ENCODE measurements around the gene TMED9.
A peak's percentile ranks its signal among the peaks of the same experiment; 100 is the strongest.

TMED9 gene

GRCh38 chr5:177594071-177594470 is 2.1 kb downstream of the TMED9 start:
- Histone ChIP-seq H3K27ac (ENCODE audit: low read depth, low read length) (no peak overlapping the region), H3K27me3 (ENCODE audit: control insufficient read depth, low read length) (peaks cover 8% of the 10 kb centered on the region; the same call in 1 of the 2 replicates), H3F3A (ENCODE audit: control insufficient read depth, insufficient read depth) (peaks cover 15% of the 10 kb centered on the region), H3K4me2 (ENCODE audit: low read length) (peak overlapping the region; percentile 61; the same call in 1 of the 2 replicates), H3K4me1 (ENCODE audit: control insufficient read depth, low read length) (peaks cover 31% of the 10 kb centered on the region), H3K9me3 (ENCODE audit: control insufficient read depth, insufficient read depth, low read length) (no peaks in the 10 kb centered on the region), H3K36me3 (ENCODE audit: control insufficient read depth, low read length) (peaks cover 46% of the 10 kb centered on the region), H3K79me2 (ENCODE audit: control insufficient read depth, low read length) (peaks cover 24% of the 10 kb centered on the region), H3K4me3 (ENCODE audit: low read length) (no peak overlapping the region), H4K20me1 (ENCODE audit: control insufficient read depth, insufficient read depth, low read depth, low read length) (0 out of 2 replicates have a peak, but pooled peaks cover 2% of the 10 kb centered on the region), H3K9me2 (replicated peaks; ENCODE audit: control insufficient read depth, low read length) (no peaks in the 10 kb centered on the region)
- TF ChIP-seq, protein P1, sequence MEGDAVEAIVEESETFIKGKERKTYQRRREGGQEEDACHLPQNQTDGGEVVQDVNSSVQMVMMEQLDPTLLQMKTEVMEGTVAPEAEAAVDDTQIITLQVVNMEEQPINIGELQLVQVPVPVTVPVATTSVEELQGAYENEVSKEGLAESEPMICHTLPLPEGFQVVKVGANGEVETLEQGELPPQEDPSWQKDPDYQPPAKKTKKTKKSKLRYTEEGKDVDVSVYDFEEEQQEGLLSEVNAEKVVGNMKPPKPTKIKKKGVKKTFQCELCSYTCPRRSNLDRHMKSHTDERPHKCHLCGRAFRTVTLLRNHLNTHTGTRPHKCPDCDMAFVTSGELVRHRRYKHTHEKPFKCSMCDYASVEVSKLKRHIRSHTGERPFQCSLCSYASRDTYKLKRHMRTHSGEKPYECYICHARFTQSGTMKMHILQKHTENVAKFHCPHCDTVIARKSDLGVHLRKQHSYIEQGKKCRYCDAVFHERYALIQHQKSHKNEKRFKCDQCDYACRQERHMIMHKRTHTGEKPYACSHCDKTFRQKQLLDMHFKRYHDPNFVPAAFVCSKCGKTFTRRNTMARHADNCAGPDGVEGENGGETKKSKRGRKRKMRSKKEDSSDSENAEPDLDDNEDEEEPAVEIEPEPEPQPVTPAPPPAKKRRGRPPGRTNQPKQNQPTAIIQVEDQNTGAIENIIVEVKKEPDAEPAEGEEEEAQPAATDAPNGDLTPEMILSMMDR (IDR thresholded peaks at IDR 0.05; ENCODE audit: low read depth, low read length, poor library complexity, severe bottlenecking) = no peak
- no peak for TF ChIP-seq EZH2phosphoT487 (IDR thresholded peaks at IDR 0.05; ENCODE audit: borderline replicate concordance, low read length)

DNA sequence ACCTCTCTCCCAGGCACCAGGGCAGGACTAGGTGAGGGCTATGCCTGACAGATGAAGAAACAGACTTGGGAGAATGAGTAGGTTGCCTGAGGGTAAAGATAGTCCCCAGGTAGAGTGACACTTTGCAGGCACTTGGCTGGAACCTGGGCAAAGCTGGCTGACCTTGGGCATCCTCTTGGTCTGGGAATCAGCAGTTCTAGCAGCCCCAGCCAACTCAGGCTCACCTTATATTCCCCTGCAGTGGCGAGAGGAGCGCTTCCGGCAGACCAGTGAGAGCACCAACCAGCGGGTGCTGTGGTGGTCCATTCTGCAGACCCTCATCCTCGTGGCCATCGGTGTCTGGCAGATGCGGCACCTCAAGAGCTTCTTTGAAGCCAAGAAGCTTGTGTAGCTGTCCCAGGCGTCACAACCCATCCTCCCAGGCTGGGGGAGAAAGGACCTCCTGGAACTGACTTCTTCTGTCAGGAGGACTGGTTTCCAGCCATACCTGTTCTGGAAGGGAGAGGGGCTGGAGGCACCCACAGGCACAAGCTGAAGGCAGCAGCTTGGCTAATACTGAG is 3.1 kb downstream of the TMED9 start:
- Histone ChIP-seq H3K27ac (ENCODE audit: low read depth, low read length) (no peak overlapping the region), H3K79me2 (ENCODE audit: control insufficient read depth, low read length) (peaks cover 25% of the 10 kb centered on the region), H3K4me2 (ENCODE audit: low read length) (no peak overlapping the region), H3K9me3 (ENCODE audit: control insufficient read depth, insufficient read depth, low read length) (no peaks in the 10 kb centered on the region), H3K36me3 (ENCODE audit: control insufficient read depth, low read length) (peaks cover 46% of the 10 kb centered on the region), H3K9me2 (replicated peaks; ENCODE audit: control insufficient read depth, low read length) (no peaks in the 10 kb centered on the region), H4K20me1 (ENCODE audit: control insufficient read depth, insufficient read depth, low read depth, low read length) (0 out of 2 replicates have a peak, but pooled peaks cover 2% of the 10 kb centered on the region), H3K27me3 (ENCODE audit: control insufficient read depth, low read length) (peaks cover 6% of the 10 kb centered on the region; the same call in 1 of the 2 replicates), H3F3A (ENCODE audit: control insufficient read depth, insufficient read depth) (peaks cover 15% of the 10 kb centered on the region), H3K4me1 (ENCODE audit: control insufficient read depth, low read length) (peaks cover 33% of the 10 kb centered on the region), H3K4me3 (ENCODE audit: low read length) (no peak overlapping the region)
- TF ChIP-seq, protein P1 (IDR thresholded peaks at IDR 0.05; ENCODE audit: low read depth, low read length, poor library complexity, severe bottlenecking) = no peak
- TF ChIP-seq EZH2phosphoT487 (IDR thresholded peaks at IDR 0.05; ENCODE audit: borderline replicate concordance, low read length) = no peak

- Histone ChIP-seq H3K4me3 (ENCODE audit: low read length) (no peak overlapping the region), H4K20me1 (ENCODE audit: control insufficient read depth, insufficient read depth, low read depth, low read length) (peaks cover 5% of the 10 kb centered on the region; the same call in 1 of the 2 replicates), H3K27ac (ENCODE audit: low read depth, low read length) (no peak overlapping the region), H3K9me3 (ENCODE audit: control insufficient read depth, insufficient read depth, low read length) (no peaks in the 10 kb centered on the region), H3F3A (ENCODE audit: control insufficient read depth, insufficient read depth) (peaks cover 22% of the 10 kb centered on the region), H3K9me2 (replicated peaks; ENCODE audit: control insufficient read depth, low read length) (no peaks in the 10 kb centered on the region), H3K4me2 (ENCODE audit: low read length) (no peak overlapping the region), H3K36me3 (ENCODE audit: control insufficient read depth, low read length) (peaks cover 53% of the 10 kb centered on the region), H3K4me1 (ENCODE audit: control insufficient read depth, low read length) (peaks cover 39% of the 10 kb centered on the region), H3K27me3 (ENCODE audit: control insufficient read depth, low read length) (0 out of 2 replicates have a peak, but pooled peaks cover under 1% of the 10 kb centered on the region), H3K79me2 (ENCODE audit: control insufficient read depth, low read length) (peaks cover 35% of the 10 kb centered on the region)
- no peak for TF ChIP-seq EZH2phosphoT487 (IDR thresholded peaks at IDR 0.05; ENCODE audit: borderline replicate concordance, low read length)
- TF ChIP-seq, protein P1 (IDR thresholded peaks at IDR 0.05; ENCODE audit: low read depth, low read length, poor library complexity, severe bottlenecking) = no peak
Observed at GRCh38 chr5:177595991-177596774, 4.2 kb downstream of the TMED9 start.

Data from DOHH2 (cell line).